HepG2 (cell line): ENCODE results near the gene ZBTB20. TPM values are rescaled to one million over a fixed set of nuclear protein-coding genes. Genes with fewer than 3 reads are reported as not detected.

Experiments
- ATAC-seq: fragments of 200-7000 bp; cut with Tn5 transposase; 3 replicates; pipeline ENCODE4 v1.9.1; 2020; ENCODE audit warnings: mild to moderate bottlenecking, moderate library complexity
- BruUV-seq: library from RNA; stranded (reverse); fragments of 400-500 nt; replicated peaks from 2 replicates; lab custom pipeline; 2021; lab: Mats Ljungman, UMichigan
- CTCF ChIA-PET: fragments of 300-600 bp; formaldehyde crosslinking; extraction: SDS; loops from one replicate; lab custom pipeline; 2021; ENCODE audit warnings: low total read pairs, inconsistent platforms, low intra/inter-chr PET ratio; lab: Yijun Ruan, JAX
- POLR2A ChIA-PET: fragments of 350-600 bp; sonication (Branson Sonifier 250); formaldehyde crosslinking; loops from one replicate; lab custom pipeline; 2020; ENCODE audit warnings: antibody characterized with exemption, inconsistent platforms; lab: Yijun Ruan, JAX
- DNase-seq: peaks from one replicate; pipeline ENCODE4 v3.0.0-alpha.2; 2015; ENCODE audit warnings: low spot score
- FAIRE-seq: peaks from 3 replicates; lab custom pipeline; 2011; peaks lifted over from hg19 to GRCh38; lab: Jason Lieb, UNC
- H2AFZ ChIP-seq: one replicate; pipeline ENCODE4 v1.6.1; 2011; ENCODE audit warnings: low read length, inconsistent platforms
- H3K27ac ChIP-seq: fragments of 300-600 bp; 3 replicates; pipeline ENCODE4 v1.8.0; 2011; ENCODE audit warnings: mixed run types, mild to moderate bottlenecking, mixed read lengths, low read length, inconsistent platforms; ENCODE audit not compliant: insufficient read depth; ENCODE audit errors: extremely low read length
- H3K27me3 ChIP-seq, 2 experiments: fragments of 200-600 bp in 1 of 2; 2 replicates in 1 of 2; 3 replicates in 1 of 2; pipeline versions ENCODE4 v1.6.0 to v1.8.0; 2011; ENCODE audit warnings: low read length in 2 of 2, mild to moderate bottlenecking in 2 of 2, moderate library complexity in 2 of 2, inconsistent platforms in 1 of 2; ENCODE audit not compliant: insufficient read depth in 2 of 2, control insufficient read depth in 1 of 2
- H3K36me3 ChIP-seq, 2 experiments: fragments of 200-600 bp in 1 of 2; replicated peaks in 1 of 2; 2 replicates in 1 of 2; 3 replicates in 1 of 2; pipeline versions ENCODE4 v1.5.1 to v1.8.0; 2011; ENCODE audit warnings: low read length in 2 of 2, inconsistent platforms in 1 of 2; ENCODE audit not compliant: insufficient read depth in 2 of 2, control insufficient read depth in 1 of 2
- H3K4me1 ChIP-seq: 2 replicates; pipeline ENCODE4 v1.5.1; 2012; ENCODE audit warnings: low read length, inconsistent platforms; ENCODE audit not compliant: insufficient read depth
- H3K4me2 ChIP-seq: 2 replicates; pipeline ENCODE4 v1.6.0; 2011; ENCODE audit warnings: low read depth, low read length, inconsistent platforms
- H3K4me3 ChIP-seq, 3 experiments: fragments of 200-600 bp in 1 of 3; sonication (generic), shearing (Covaris generic) in 1 of 3; replicated peaks in 1 of 3; 2 replicates each; pipeline ENCODE4 v1.5.1; 2011 to 2016; ENCODE audit warnings: low read length in 3 of 3, inconsistent platforms in 2 of 3, low read depth in 2 of 3, mild to moderate bottlenecking in 2 of 3, control low read depth in 1 of 3, mixed read lengths in 1 of 3; ENCODE audit not compliant: insufficient read depth in 1 of 3
- H3K79me2 ChIP-seq: one replicate; pipeline ENCODE4 v1.6.1; 2011; ENCODE audit warnings: low read length, inconsistent platforms; ENCODE audit not compliant: insufficient read depth
- H3K9ac ChIP-seq: 2 replicates; pipeline ENCODE4 v1.6.0; 2011; ENCODE audit warnings: mild to moderate bottlenecking, low read depth, low read length, inconsistent platforms; ENCODE audit not compliant: insufficient read depth
- H3K9me3 ChIP-seq: 2 replicates; pipeline ENCODE4 v1.5.1; 2012; ENCODE audit warnings: mild to moderate bottlenecking, low read length
- H4K20me1 ChIP-seq: 2 replicates; pipeline ENCODE4 v1.6.0; 2011; ENCODE audit warnings: inconsistent platforms, mild to moderate bottlenecking, low read length, moderate library complexity; ENCODE audit not compliant: insufficient read depth
- HIVEP1 ChIP-seq: sonication (generic); formaldehyde crosslinking; IDR thresholded peaks from 2 replicates; pipeline ENCODE4 v1.4.0; 2020; ENCODE audit warnings: mild to moderate bottlenecking, missing genetic modification reagents
- HNF4A ChIP-seq: sonication (generic); formaldehyde crosslinking; IDR thresholded peaks from 2 replicates; pipeline ENCODE4 v1.4.0; 2020; ENCODE audit warnings: missing genetic modification reagents
- SNAI1 ChIP-seq: sonication (generic); formaldehyde crosslinking; IDR thresholded peaks from 2 replicates; pipeline ENCODE4 v1.5.0; 2020; ENCODE audit warnings: mild to moderate bottlenecking, missing genetic modification reagents, borderline replicate concordance
- ZMYM4 ChIP-seq: sonication (generic); formaldehyde crosslinking; IDR thresholded peaks from 2 replicates; pipeline ENCODE4 v1.8.1; 2023; ENCODE audit warnings: mild to moderate bottlenecking, missing genetic modification reagents
- WGBS: methylation state at CpG from one replicate; pipeline ENCODE4 v1.1.6; 2017; ENCODE audit warnings: low lambda C conversion rate; 5-methylcytosine and 5-hydroxymethylcytosine counted together
- in situ Hi-C: cut with HindIII; loops from 2 replicates; pipeline ENCODE4 v1.10.0; 2017; ENCODE audit warnings: low pct_unique_long_range_greater_than_20kb; ENCODE audit not compliant: extremely low pct_ligation_motif_present
- intact Hi-C: fragments of 100-400 bp; cut with micrococcal nuclease; formaldehyde crosslinking; loops from one replicate; pipeline ENCODE4 v1.10.0; 2022; ENCODE audit not compliant: unreplicated experiment
- polyA plus RNA-seq, 8 experiments: library from polyadenylated mRNA; depleted of rRNA in 3 of 8; stranded (reverse) in 7 of 8; unstranded in 1 of 8; fragments of >200 nt; fragmentation: Illumina TruSeq in 4 of 8; extraction: Trizol in 4 of 8; gene quantifications; 2 replicates each; pipeline versions ENCODE4 v1.2.1 to v1.2.3, GENCODE V29; 2011 to 2016; ENCODE audit warnings: low read depth in 4 of 8, missing spikeins in 1 of 8, mixed read lengths in 1 of 8; ENCODE audit not compliant: insufficient read depth in 1 of 8
- total RNA-seq, 5 experiments: library from RNA; depleted of rRNA; stranded (reverse); fragments of >200 nt; fragmentation: Illumina TruSeq; extraction: Trizol; gene quantifications; 2 replicates each; pipeline ENCODE4 v1.2.3, GENCODE V29; 2016; ENCODE audit warnings: low read depth in 1 of 5

Gene ZBTB20
- total and polyA plus RNA-seq, 2 of the 13 experiments (the other 11 are each of a cell fraction or from before 2014, with no cell fraction given) = 1.9 to 8.8 TPM

DNA sequence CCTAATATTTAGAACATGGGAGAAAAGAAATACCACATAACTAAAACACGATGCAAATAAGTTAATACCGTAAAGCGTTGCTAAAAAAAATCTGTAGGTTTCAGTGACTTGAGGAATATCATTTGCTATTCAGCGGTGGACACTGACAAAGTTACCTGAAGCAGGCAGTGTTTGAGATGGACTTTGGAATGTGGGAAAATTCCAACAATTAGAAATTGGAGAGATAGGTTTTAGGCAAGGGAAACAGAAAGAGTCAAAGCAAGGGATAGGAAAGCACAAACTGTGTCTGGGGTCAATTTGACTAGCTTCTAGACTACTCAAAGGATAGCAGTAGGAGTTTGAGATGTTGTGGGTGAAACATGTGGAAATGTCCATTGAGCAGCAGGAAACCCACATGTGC is 680.3 kb downstream of the ZBTB20 start:
- CTCF ChIA-PET = no interaction called here
- H3K4me2 ChIP-seq = no peak overlapping the region
- BruUV-seq = no TSS peak
- no peaks in the 10 kb centered on the region for H3K79me2 ChIP-seq
- peaks cover 28% of the 10 kb centered on the region for H3K4me1 ChIP-seq
- in situ Hi-C loops (no loop called here), intact Hi-C loops (no loop called here)
- no peak for TF ChIP-seq HIVEP1 (CRISPR knock-in tag)
- peak; percentile 24; the same call in 1 of the 2 replicates for TF ChIP-seq ZMYM4 (CRISPR knock-in tag)
- TF ChIP-seq HNF4A = peak; percentile 50; the same call in 1 of the 2 replicates
- H2AFZ ChIP-seq = no peak overlapping the region
- FAIRE-seq (no peak), ATAC-seq (peak; percentile 62), DNase-seq (peak; percentile 7)
- no peak overlapping the region for H3K9ac ChIP-seq
- WGBS = 90% methylated on average over 4 of the region's 4 CpGs
- no peak overlapping the region for H3K4me3 ChIP-seq
- no peak overlapping the region for H3K27ac ChIP-seq
- no peaks in the 10 kb centered on the region for H3K36me3 ChIP-seq
- no peaks in the 10 kb centered on the region for H4K20me1 ChIP-seq
- no peaks in the 10 kb centered on the region for H3K9me3 ChIP-seq
- POLR2A ChIA-PET = no interaction called here
- H3K27me3 ChIP-seq = no peaks in the 10 kb centered on the region

DNA sequence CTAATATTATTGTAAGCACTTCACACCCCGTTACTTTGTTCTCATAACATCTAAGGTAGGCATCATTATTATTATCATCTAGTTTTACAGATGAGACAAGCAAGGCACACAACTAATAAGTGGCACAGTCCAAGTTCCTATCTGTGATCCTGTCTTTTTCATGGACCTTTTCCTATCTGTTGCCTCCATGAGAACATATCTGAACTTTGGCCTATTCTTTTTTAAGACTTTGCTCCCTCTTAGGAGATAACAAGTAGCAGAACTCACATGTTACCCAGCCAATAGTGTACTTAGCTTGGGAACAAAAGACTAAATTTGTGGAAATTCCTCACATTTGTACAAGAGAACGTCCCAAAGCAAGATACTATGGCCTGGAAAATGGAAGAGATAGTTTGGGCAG is 680.8 kb downstream of the ZBTB20 start:
- no peaks in the 10 kb centered on the region for H3K36me3 ChIP-seq
- TF ChIP-seq HNF4A (peak; percentile 56), SNAI1 (CRISPR knock-in tag) (no peak)
- H3K27me3 ChIP-seq = no peaks in the 10 kb centered on the region
- in situ Hi-C loops (no loop called here), intact Hi-C loops (no loop called here)
- 95% methylated on average over 2 of the region's 2 CpGs for WGBS
- no peaks in the 10 kb centered on the region for H4K20me1 ChIP-seq
- no peak overlapping the region for H3K27ac ChIP-seq
- H3K9me3 ChIP-seq = no peaks in the 10 kb centered on the region
- H3K4me3 ChIP-seq = no peak overlapping the region
- peak; percentile 7 for DNase-seq
- CTCF ChIA-PET = no interaction called here
- FAIRE-seq = no peak
- no peak overlapping the region for H3K4me2 ChIP-seq
- no TSS peak for BruUV-seq
- H2AFZ ChIP-seq = no peak overlapping the region
- no peak overlapping the region for H3K9ac ChIP-seq
- peaks cover 23% of the 10 kb centered on the region for H3K4me1 ChIP-seq
- POLR2A ChIA-PET = no interaction called here
- H3K79me2 ChIP-seq = no peaks in the 10 kb centered on the region
- ATAC-seq = no peak
